Testis (tissue), 2 donors: ENCODE data around the gene ERAL1.

Experiments used
- POLR2A ChIP-seq: fragments of 450-650 bp; IDR thresholded peaks from one replicate; pipeline ENCODE4 v1.6.1; 2017; ENCODE audit warnings: antibody characterized with exemption, mild to moderate bottlenecking, moderate library complexity
- TF ChIP-seq, protein P1 (sequence below), 3 experiments: fragments of 450-650 bp in 2 of 3; fragments of 200-600 bp in 1 of 3; sonication (generic) in 1 of 3; IDR thresholded peaks; one replicate each; pipeline ENCODE4 v1.5.1; 2016 to 2019; ENCODE audit warnings: antibody characterized with exemption in 3 of 3, mild to moderate bottlenecking in 2 of 3, moderate library complexity in 1 of 3

- TF ChIP-seq, protein P1, sequence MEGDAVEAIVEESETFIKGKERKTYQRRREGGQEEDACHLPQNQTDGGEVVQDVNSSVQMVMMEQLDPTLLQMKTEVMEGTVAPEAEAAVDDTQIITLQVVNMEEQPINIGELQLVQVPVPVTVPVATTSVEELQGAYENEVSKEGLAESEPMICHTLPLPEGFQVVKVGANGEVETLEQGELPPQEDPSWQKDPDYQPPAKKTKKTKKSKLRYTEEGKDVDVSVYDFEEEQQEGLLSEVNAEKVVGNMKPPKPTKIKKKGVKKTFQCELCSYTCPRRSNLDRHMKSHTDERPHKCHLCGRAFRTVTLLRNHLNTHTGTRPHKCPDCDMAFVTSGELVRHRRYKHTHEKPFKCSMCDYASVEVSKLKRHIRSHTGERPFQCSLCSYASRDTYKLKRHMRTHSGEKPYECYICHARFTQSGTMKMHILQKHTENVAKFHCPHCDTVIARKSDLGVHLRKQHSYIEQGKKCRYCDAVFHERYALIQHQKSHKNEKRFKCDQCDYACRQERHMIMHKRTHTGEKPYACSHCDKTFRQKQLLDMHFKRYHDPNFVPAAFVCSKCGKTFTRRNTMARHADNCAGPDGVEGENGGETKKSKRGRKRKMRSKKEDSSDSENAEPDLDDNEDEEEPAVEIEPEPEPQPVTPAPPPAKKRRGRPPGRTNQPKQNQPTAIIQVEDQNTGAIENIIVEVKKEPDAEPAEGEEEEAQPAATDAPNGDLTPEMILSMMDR (IDR thresholded peaks at IDR 0.05) = no peak
- TF ChIP-seq POLR2A = no peak
Observed at GRCh38 chr17:28907709-28908475, 53.1 kb downstream of the ERAL1 start.
